ENCODE results near the gene RTF2. TPM values are rescaled to one million over a fixed set of nuclear protein-coding genes. Genes with fewer than 3 reads are reported as not detected.

Gene RTF2
- total RNA-seq, 6 donors from 2014 or later, result 35.6 to 87.8 (median 63.5) TPM

DNA sequence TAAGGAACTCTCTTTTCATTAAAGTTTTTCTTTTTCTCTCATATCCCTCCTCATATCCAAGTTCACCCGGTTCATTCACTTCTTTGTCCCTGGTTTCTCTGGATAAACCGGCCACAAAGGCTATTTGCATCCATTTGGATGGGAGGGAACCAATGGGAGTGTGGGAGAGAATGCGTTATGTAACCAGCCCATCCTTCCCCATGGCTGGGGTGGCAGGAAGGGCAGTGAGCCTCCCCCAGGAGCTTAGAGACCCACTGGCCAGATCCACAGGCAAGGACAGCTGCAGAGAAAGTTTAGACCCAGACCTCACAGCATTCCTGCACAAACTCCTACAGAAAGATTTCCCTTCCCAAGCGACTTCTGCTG is 45.6 kb upstream of the RTF2 start:
- Histone ChIP-seq H3K36me3 (no peaks in the 10 kb centered on the region), H3K4me1 (peaks cover 29 to 58% (median 38%) of the 10 kb centered on the region in 4 donors), H3K9me3 (no peaks in the 10 kb centered on the region), H3K4me3 (no peak overlapping the region), H3K27me3 (no peaks in the 10 kb centered on the region), H3K27ac (peak overlapping the region; percentile 32 to 64 (median 45))
- ATAC-seq (ENCODE audit: low FRiP score in 2 of 2) (no peak), DNase-seq (no peak)
- no peak for TF ChIP-seq EP300 (IDR thresholded peaks at IDR 0.05)
- TF ChIP-seq POLR2AphosphoS5 (IDR thresholded peaks at IDR 0.05), result no peak
- no peak for TF ChIP-seq CTCF (IDR thresholded peaks at IDR 0.05)
- TF ChIP-seq POLR2A (IDR thresholded peaks at IDR 0.05), result no peak
- WGBS, 2 donors, result 51 to 59% methylated on average over 4 of the region's 4 CpGs

GRCh38 chr20:56423211-56423610 is 45.2 kb upstream of the RTF2 start:
- DNase-seq, result no peak
- Histone ChIP-seq H3K27me3 (no peaks in the 10 kb centered on the region), H3K27ac (peak overlapping the region in 3 of 4 donors; percentile 38 to 64 (median 57)), H3K9me3 (no peaks in the 10 kb centered on the region), H3K4me3 (no peak overlapping the region), H3K4me1 (peaks cover 25 to 57% (median 37%) of the 10 kb centered on the region in 4 donors), H3K36me3 (no peaks in the 10 kb centered on the region)
- WGBS, 2 donors, result 95 to 100% methylated on average over 1 of the region's 1 CpG
- no peak for ATAC-seq (ENCODE audit: low FRiP score in 2 of 2)
- TF ChIP-seq CTCF (IDR thresholded peaks at IDR 0.05) (no peak), EP300 (IDR thresholded peaks at IDR 0.05) (no peak), POLR2AphosphoS5 (IDR thresholded peaks at IDR 0.05) (no peak), POLR2A (IDR thresholded peaks at IDR 0.05) (no peak)

DNA sequence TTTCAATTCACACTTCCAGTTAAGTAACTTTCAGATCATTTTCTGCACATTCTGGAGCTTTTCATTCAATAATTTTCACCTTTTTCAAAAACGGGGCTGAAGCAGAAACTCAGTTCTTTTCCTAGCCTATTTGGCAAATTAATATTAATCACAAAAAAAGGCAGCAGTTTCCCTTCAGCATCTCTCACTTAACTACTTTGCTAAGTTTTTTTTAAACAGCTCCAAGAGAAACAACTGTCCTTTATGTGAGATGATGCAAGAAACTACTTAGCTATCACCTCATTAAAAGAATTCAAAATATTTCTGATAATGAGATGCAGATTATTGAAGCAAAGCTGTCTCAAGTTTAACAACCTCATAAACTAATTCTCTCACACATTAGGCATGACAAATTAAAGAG is 44.5 kb upstream of the RTF2 start:
- no peak for ATAC-seq (ENCODE audit: low FRiP score in 2 of 2)
- TF ChIP-seq POLR2AphosphoS5 (IDR thresholded peaks at IDR 0.05) (no peak), EP300 (IDR thresholded peaks at IDR 0.05) (no peak), POLR2A (IDR thresholded peaks at IDR 0.05) (no peak), CTCF (IDR thresholded peaks at IDR 0.05) (no peak)
- peaks cover 31 to 57% (median 42%) of the 10 kb centered on the region in 4 donors for H3K4me1 ChIP-seq
- H3K36me3 ChIP-seq, result no peaks in the 10 kb centered on the region
- H3K9me3 ChIP-seq, result no peaks in the 10 kb centered on the region
- WGBS, 2 donors, result 60% methylated on average over 1 of the region's 1 CpG
- no peak for DNase-seq
- no peaks in the 10 kb centered on the region for H3K27me3 ChIP-seq
- no peak overlapping the region for H3K4me3 ChIP-seq
- peak overlapping the region in 2 of 4 donors; percentile 38 to 64 for H3K27ac ChIP-seq

DNA sequence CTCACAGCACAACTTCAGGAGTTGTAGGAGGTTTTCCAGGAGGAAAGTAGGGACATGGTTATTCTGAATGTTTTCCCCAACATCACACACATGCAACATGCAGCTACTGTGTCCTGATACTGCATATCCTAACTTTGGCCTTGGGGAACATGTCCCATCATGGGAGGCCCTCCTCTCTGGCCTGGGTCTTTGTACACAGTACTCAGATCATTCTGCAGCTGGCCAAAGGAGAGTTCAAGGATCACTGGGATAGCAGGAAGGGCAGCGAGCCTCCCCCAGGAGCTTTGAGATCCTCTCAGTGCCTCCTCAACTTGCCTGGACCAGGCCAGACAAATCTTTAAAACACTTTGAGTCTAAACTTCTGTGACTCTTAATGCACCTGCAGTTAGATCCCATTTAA is 43.5 kb upstream of the RTF2 start:
- ATAC-seq (ENCODE audit: low FRiP score in 2 of 2), result no peak
- H3K4me1 ChIP-seq, result peaks cover 33 to 56% (median 40%) of the 10 kb centered on the region in 4 donors

More for the DNA sequence above, 43.5 kb upstream of the RTF2 start:
- Histone ChIP-seq H3K27ac (peak overlapping the region in 1 of 4 donors; percentile 9), H3K4me3 (no peak overlapping the region), H3K27me3 (no peaks in the 10 kb centered on the region), H3K9me3 (no peaks in the 10 kb centered on the region), H3K36me3 (no peaks in the 10 kb centered on the region)
- WGBS, 2 donors, result 100% methylated on average over 1 of the region's 1 CpG; no CpG with 5 or more reads in 1 of the 2 donors
- no peak for TF ChIP-seq POLR2AphosphoS5 (IDR thresholded peaks at IDR 0.05)
- TF ChIP-seq CTCF (IDR thresholded peaks at IDR 0.05), result no peak
- TF ChIP-seq POLR2A (IDR thresholded peaks at IDR 0.05), result no peak
- no peak for TF ChIP-seq EP300 (IDR thresholded peaks at IDR 0.05)
- peak in 1 of 2 donors; percentile 9 for DNase-seq
